Fibroblast of the conjunctiva (primary cell): ENCODE results near the gene TNS3.

Experiments used
- DNase-seq: peaks from one replicate; pipeline ENCODE4 v3.0.0-alpha.2; 2010; ENCODE audit warnings: low read depth

Gene TNS3

GRCh38 chr7:47347346-47347745 lies 234.6 kb downstream of the TNS3 start:
- no peak for DNase-seq

DNA sequence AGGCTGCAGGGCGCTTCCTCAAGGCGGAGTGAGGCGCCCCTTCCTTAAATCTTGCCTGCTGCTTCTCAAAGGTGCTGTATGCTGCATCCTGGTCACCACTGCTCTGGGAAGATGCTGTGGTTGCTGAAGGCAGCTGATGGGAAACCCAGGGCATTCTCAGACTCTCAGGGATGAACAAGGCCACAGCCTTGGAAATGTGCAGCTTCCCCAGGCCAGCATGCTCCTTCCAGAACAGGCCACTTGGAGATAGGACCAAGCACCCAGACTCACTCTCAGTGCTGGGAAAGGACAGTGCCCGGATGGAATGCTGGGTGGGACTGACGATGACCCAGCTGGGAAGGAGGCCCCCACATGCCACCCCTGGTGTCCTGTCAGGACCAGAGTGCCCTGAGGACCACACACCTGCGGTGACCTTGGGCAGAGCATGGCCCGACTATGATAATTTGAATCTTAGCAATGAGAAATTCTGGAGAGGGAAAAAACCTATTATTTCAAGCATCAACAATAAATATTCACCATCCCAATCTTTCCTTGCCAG lies 235.5 kb downstream of the TNS3 start:
- no peak for DNase-seq

- no peak for DNase-seq
Observed at GRCh38 chr7:47345857-47346298, 236.0 kb downstream of the TNS3 start.

- no peak for DNase-seq
Observed at GRCh38 chr7:47344171-47344955, 237.5 kb downstream of the TNS3 start.

DNA sequence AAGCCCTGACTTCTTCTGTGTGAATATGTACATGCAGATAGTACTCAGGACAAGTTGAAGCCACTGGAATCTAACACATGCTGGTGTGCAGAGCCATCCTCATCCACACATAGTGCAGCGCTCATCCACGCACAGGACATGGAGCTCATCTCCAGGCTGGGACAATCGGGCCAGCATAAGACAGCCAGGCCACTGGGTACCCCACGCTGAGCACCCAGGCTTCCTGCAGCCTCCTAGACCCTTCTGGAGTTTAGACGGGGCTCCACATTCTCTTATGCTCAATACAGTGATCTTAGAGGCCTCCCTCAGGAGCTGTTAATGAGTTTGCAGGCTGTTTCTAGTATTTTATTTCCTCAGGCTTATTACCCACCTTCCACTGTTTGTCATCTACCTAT lies 238.9 kb downstream of the TNS3 start:
- no peak for DNase-seq

DNA sequence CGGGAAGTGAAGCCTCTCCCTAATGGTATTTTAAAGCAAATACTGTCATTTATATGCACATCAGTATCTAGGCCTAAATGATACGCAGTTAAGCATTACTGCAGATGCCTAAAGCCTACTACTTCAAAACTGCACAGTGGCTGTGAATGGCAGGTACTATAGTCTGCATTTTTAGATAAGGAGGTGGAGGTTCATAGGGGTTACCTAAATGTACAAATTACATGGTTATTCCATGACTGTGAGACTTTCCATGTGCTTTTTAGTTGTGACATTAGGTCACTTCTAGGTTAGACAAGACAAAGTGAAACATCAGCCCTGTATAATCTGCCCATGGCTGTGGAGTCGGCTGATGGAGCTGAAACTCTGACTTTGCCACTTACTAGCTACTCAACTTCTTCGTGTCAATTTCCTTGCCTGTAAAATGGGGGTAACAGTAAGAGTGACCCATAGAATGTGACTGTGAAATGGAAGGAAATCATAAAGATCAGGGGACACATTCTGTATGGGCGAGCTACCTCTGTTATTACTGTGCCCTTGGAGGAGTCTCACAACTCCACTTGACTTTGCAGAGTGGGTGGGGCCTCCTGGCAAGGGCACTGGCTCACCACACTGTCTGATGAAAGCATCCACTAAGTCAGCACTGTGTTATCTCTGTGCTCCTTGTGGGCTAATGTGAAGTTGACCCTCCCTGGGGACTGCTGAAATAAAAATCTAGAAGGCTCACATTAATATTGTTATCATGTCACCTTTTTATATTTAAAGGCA lies 239.4 kb downstream of the TNS3 start:
- no peak for DNase-seq

GRCh38 chr7:47340517-47340916 lies 241.4 kb downstream of the TNS3 start:
- no peak for DNase-seq

- DNase-seq: no peak
Observed at GRCh38 chr7:47338026-47338425, 243.9 kb downstream of the TNS3 start.

- no peak for DNase-seq
Observed at GRCh38 chr7:47337531-47337930, 244.4 kb downstream of the TNS3 start.

- DNase-seq: no peak
Observed at GRCh38 chr7:47336472-47337425, 245.2 kb downstream of the TNS3 start.

DNA sequence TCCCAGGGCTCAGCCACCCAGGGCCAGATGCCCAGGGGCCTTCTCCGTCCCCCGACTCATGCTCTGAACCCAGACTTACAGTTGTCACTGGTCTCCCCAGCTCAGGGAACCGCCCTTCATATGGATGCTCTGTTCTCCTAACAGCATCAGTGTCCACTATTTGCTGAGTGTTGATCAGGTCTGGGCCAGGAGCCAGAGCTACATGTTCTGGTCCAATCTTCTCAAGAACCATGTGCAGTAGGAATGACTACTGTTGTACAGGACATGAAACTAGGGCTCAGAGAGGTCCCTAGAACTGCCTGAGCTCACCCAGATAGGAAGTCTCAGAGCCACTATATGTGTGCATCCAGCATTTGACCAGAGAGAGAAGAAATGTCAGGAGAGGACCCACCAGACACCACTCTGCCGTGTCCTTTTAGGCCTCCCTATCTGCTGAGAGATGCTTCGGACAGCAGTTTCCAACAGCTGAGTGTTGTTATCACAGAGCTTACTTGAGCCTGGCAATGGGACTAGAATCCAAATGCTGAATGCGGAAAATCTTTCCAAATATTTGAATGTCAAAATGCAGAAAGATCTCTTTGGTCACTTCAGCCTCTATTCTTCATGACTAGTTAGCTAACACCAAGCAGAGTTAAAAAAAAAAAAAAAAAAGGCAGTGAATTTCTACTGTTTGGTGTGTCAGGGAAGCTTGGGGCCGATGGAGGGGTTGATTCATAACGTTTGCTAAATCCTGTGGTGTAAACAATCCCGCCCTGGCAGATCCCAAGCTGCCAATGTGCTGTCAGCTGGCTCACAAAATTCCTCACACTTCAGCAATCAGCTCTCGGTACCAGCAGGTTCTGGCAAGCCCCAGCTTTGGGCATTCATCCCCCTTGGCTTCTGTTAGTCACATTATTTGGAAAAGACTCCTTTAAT lies 246.1 kb downstream of the TNS3 start:
- DNase-seq: peak; percentile 53

DNA sequence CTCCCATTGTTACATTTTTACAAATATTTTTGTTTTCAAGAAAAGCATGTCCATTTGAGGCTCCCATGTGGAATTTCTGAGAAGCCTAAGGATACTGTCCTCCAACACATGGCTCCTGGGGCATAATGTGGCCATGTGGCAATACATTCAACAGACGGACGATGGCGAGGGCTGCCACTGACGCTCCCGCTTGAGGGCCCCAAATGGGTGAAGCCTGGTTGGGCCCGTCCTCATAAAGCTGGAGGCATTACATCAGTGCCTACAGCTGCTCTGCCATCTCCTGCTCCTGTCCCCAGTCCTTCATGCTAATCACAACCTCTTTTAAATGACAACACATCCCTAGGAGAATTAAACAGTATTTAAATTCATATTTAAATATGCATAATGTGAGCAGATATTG lies 246.8 kb downstream of the TNS3 start:
- no peak for DNase-seq

- DNase-seq: no peak
Observed at GRCh38 chr7:47333959-47334358, 248.0 kb downstream of the TNS3 start.

DNA sequence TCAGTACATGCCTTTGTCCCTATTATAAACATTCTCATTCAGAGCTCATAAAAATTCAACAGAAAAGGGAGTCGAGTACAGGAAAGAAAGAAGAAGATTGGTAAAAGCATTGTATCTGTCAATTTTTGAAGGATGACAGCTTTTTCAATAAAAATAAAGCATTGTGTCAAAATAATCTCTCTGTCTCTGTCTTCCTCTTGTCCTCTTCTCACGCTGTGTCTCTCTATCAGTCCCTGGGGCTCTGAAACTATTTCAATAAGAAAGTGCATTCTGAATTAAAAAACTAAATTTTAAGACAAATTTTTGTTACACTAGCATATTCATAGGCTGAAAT lies 248.4 kb downstream of the TNS3 start:
- DNase-seq: no peak

DNA sequence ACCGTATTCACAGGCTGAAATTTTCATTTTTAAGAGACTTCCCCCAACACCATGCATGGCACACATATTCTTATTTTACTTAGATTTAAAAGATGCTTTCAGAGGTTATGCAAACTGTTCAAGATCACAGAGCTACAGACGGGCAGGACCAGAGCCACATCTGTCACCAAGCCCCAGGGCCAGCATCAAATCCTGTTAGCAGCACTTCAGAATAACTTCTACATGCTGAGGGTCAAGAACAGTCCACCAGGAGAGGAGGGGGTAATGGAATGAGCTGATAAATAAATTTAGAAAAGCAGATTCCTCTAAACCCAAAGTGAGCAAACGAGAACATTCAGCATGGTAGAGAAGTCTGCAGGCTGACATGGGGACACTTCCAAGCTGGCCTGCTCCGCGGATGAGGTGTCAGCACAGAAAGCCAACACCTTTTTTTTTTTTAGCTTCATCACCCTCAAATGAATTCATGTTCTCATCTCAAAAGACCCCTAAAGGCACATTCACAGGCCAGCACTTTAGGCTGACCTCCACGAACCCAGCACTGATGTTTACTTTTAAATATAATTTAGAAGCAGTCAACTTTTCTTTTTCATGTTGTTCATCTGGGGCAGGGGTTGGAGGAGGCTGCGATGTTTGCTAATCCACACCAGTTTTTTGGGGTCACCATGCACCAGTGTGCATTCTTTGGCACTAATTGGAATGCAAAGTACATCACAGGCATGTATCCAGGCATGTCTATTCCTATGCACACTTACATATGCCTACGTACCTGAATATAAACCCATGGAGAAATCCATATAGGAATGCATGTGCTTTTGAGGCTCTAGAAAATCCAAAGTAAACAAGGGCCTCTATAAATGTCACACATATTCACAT lies 249.0 kb downstream of the TNS3 start:
- DNase-seq: no peak

GRCh38 chr7:47332213-47332612 lies 249.7 kb downstream of the TNS3 start:
- DNase-seq: no peak

DNA sequence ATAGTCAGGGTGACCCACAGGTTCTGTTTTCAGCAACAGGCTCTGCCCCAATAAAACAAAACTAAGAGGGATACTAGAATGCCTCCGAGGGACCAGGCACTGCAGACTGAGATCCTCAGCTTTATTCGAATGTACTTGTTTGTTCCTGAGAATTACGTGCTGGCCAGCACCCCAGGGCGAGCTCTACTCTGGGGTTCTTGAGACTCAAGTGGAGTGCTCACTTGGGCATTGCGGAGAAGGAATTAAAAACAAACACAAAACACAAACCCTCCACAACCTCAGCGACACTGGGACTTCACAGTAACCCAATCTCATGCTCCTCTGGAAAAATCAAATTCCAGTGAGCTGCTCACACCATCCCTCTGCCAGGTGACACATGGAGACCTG lies 250.7 kb downstream of the TNS3 start:
- no peak for DNase-seq

GRCh38 chr7:47330561-47331178 lies 251.2 kb downstream of the TNS3 start:
- DNase-seq: no peak

- DNase-seq: no peak
Observed at GRCh38 chr7:47330026-47330425, 251.9 kb downstream of the TNS3 start.
